ENCODE data around the gene AADAT.

- TF ChIP-seq EZH2phosphoT487 (IDR thresholded peaks at IDR 0.05), result no peak
- no peak for TF ChIP-seq CTCF (IDR thresholded peaks at IDR 0.05)
Measured at GRCh38 chr4:170049766-170050165, 40.0 kb downstream of the AADAT start.
